KG1 (cell line): ENCODE measurements around the gene TOPORS.
"Not testable (repeated sequence)": the region's sequence is repeated elsewhere in the genome, so short reads cannot be mapped to it uniquely, and the experiment has no call there.

ENCODE experiments used
- DNase-seq: peaks from one replicate; lab custom pipeline; 2025; lab: John Stamatoyannopoulos, UW

Gene TOPORS

GRCh38 chr9:32552172-32552872 lies at the start of gene TOPORS, which contains the start of gene SMIM27:
Gene TOPORS (minus strand): TSS chr9:32552586. CDS start chr9:32552436, 150 bp downstream.
Gene SMIM27 (plus strand): TSS chr9:32552327. CDS start chr9:32552435, 108 bp downstream.
- peak; percentile 91 for DNase-seq

- DNase-seq, result not testable (repeated sequence)
Observed at GRCh38 chr9:32599021-32599420, 46.6 kb upstream of the TOPORS start.

- DNase-seq, result no peak
Observed at GRCh38 chr9:32596936-32597335, 44.5 kb upstream of the TOPORS start.

DNA sequence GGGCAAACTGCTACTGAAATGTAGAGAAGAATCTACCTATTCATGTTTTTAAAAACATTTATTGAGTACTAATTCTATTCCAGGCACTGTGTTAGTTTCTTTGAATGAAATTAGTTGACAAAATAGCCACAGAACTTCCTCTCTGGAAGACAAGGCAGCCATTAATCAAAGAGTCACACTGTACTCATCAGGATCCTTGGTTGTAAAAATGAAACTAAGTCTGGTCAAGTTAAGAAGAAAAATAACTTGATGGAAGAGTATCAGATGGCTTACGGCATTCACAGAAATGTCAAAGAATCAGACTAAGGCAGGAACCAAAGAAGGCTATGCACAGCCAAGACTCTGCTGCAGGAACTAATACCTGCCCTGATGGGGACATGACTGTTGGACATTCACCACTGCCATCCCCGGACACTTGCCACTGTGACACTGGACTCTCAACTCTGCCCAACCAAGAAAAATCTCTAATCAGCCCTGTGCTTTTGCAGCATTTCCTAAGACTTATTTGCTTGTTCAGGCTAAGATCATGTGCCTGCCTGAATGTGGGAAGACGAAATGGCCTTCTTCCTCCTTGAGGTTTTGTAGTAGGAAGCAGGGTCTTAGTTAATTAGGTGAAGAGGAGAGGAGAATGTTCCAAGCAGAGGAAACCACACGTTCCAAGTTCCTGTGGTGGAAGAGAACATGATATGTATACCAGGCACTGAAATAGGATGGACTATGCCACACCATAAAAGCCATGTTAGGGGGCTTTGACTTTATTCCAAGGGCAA lies 43.9 kb upstream of the TOPORS start:
- no peak for DNase-seq

DNA sequence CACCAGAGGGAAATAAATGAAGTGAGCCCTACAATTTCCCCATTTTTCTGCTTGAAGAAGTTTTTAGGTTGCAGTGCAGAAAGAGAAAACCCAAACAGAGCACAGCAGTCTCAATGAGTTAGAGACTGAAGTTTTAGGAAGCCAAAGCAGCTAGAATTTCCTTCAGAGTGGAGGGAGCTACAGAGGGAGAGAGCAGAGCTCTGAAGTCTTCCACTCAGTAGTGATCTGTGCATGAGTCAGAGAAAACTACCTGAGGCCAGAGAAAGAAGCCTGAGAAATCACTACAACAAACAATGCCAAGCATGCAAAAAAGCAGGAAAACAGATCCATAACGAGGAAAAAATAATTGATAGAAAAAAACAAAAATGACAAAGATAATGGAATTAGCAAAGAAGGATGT lies 38.5 kb upstream of the TOPORS start:
- DNase-seq, result no peak

GRCh38 chr9:32590476-32590875 lies 38.1 kb upstream of the TOPORS start:
- DNase-seq, result no peak

DNA sequence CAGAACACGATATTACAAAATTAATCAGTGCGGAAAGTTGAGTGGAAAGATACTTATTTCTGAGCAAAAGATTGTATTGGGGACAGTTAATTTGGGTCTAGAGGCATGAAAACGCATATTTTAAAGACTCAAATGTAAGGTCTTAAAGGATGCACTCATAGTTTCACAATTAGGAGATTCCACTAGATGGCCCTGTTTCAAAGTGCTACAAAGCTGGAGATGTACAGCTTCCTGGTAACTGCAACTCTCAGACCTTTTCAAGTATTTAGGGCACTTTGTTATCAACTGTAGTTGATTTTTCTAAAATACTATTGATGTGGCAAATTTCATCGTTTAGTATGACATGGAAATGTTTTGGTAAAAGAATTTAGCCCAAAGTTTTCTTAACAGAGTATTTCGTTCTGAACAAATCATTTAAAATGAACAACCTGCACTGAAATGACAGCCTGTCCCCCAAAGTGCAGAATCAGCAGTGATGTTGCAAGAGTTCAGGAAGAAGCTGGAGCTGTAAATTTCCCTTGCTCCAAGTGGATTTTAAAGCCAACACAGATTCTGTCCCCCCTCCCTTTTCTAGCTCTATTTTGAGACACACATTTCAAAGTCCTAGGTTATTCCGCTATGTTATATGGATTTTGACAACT lies 36.8 kb upstream of the TOPORS start:
- peak; percentile 6 for DNase-seq

GRCh38 chr9:32587901-32588300 lies 35.5 kb upstream of the TOPORS start:
- no peak for DNase-seq

DNA sequence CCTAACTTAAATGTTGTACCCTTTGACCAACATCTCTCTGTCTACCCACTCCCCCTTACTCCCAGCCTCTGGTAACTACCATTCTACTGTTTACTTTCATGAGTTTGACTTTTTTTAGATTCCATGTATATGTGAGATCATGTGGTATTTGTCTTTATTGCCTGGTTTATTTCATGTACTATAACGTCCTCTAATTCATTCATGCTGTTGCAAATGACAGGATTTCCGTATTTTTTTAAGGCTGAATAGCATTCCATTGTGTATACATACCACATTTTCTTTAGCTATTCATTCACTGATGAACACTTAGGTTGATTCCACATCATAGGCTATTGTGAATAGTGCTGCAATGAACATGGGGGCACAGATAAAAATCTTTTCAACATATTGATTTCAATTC lies 32.4 kb upstream of the TOPORS start:
- DNase-seq, result no peak

- peak; percentile 55 for DNase-seq
Observed at GRCh38 chr9:32581512-32582143, 29.2 kb upstream of the TOPORS start.

- no peak for DNase-seq
Observed at GRCh38 chr9:32580631-32581300, 28.4 kb upstream of the TOPORS start.

DNA sequence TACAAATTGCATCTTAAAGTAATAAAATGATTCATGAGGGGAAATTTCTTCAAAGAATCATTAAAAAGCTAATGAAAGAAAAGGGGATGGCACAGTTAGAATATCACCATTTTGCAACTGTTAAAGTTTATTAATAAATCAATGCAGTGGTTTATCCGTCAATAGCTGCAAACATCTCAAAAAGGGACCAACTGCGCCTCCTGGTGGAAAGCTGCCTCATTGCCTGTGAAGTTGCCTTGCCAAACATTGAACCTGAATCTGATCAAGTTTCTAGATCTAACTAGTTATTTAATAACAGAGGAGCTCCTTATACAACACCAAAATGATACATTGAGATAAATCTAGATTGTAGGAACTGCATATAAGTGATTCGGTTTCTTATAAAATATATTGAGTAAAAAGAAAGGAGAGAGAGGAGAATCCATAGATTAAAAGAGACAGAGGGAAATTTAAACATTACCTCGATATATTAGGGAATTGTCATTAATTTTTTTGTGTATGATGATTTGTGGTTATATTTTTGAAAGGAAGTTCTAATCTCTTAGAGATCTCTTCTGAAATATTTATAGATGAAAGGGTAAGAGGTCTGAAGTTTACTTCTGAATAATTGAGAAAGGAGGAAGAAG lies 27.4 kb upstream of the TOPORS start:
- DNase-seq, result peak; percentile 20

- no peak for DNase-seq
Observed at GRCh38 chr9:32578976-32579375, 26.6 kb upstream of the TOPORS start.

GRCh38 chr9:32577316-32577715 lies 24.9 kb upstream of the TOPORS start:
- DNase-seq, result no peak

DNA sequence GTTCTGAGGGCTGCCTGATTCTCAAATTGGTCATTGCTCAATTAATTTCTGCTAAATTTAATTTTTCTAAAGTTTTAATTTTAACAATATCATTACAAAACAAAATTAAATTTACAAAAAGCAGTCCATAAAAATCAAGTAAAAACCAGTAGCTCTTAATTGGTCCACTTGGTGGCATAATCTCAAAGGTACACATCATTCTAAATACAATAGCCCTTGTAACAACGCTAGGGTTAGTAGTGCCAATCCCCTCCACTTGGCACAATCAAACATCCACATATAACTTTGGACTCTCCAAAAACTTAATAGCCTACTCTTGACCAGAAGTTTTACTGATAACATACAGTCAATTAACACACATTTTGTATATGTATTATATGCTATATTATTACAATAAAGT lies 22.5 kb upstream of the TOPORS start:
- DNase-seq, result no peak

GRCh38 chr9:32573821-32574220 lies 21.4 kb upstream of the TOPORS start:
- DNase-seq, result no peak

DNA sequence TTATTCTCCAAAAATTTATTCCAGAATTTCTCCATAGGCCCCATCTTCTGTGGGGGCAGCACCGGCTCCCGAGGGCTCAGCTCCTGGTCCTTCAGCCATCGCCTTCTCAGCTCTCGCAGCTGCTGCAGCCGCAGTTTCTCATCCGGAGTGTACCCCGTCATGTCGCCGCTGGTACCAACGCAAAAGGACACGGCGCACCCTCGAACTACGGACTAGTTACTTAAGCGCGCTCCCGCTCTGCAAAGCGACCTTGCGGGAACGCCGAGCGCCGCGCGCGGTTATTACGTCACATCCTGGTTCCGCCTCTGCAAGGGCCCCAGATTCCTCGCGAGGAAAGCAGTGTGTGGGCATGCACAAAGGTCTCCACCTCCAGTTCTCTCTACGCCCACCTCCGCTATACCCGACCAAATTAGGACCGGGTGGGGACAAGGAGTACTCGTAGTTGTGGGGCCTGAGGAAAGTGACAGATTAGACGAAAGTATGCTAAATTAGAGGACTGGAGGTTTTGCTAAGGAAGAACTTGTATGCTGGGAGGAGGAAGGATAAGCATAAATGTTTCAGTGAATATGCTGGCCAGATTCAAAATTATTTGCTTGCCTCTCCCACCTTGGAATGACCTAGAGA lies 20.6 kb upstream of the TOPORS start, which contains the start of gene NDUFB6:
Gene NDUFB6, minus strand, starts transcription at position 260 of the 624 bp plus-strand sequence. Its CDS starts 99 bp downstream, at position 161.
- peak; percentile 93 for DNase-seq

DNA sequence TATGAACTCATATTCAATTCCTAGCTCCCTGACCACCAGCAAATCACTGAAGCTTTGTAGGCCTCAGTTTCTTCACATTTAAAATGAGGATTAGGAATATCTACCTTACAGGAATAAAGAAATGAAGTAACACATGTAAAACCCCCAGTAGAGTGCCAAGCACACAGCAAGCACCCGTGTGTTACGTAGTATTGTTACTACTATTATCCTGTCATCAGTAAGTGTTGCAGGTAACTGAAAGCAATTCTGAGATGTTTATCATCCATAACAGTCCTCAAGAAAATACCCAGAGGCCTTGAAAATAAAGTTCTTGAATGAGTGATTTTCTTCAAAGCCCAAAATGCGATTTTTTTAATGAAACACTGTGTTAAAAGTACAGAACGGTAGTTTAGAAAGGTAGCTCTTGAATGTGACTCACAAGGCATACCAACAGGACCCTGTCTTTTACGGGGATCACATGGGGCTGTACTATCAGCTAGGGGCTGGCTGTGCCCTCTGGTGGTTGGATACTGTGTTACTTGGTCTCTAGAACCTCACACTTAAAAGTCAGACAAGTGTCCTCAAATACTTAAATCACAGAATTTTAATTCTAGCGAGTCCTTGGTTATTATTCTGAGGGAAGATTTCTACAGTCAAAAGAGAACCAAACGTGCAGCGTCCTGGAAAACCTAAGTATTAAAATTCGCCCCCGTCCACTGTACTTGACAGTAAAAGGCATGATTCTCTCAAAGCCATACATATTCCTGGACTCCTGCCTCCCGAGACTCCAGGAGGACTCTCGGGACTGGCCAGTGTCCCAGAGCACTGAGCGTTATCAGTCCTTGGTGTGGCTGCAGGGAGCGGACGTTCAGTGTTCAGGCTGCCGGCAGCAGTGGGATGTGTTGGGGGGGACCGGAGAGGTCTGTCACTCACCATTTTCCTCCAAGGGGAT lies 19.8 kb upstream of the TOPORS start:
- peak; percentile 37 for DNase-seq

GRCh38 chr9:32570262-32570661 lies 17.9 kb upstream of the TOPORS start:
- no peak for DNase-seq

DNA sequence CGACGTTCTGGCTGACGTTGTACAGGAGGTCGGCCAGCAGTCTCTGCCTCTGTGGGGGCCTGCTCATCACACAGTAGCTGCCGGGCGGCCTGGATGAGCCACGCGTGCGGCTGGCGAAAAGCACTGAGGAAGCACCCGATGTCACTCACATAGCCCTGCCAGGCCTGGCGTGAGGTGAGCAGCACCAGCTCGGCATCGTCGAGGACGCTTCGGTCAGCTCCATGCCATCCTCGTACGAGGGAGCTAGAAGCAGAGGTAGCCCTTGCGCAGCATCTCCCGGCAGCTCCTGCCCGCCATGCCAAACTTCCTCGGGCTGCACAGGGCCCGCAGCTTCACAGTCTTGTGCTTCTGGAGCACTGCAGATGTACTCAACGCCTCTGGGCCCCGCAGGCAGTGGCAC lies 14.4 kb upstream of the TOPORS start:
- DNase-seq, result no peak
